Lung microvascular endothelial cell (primary cell): Measurements from ENCODE around the gene TDRD10. TPM values are rescaled to one million over a fixed set of nuclear protein-coding genes. Genes with fewer than 3 reads are reported as not detected.
"Not testable (repeated sequence)": the region's sequence is repeated elsewhere in the genome, so short reads cannot be mapped to it uniquely, and the experiment has no call there.

Source experiments
- DNase-seq, 2 donors: peaks; one replicate each; pipeline versions ENCODE4 v3.0.0 to v3.0.0-alpha.2; 2010; ENCODE audit warnings: low read depth in 2 of 2
- total RNA-seq: library from RNA; depleted of rRNA; stranded (reverse); fragments of >200 nt; gene quantifications from 2 replicates; pipeline ENCODE4 v1.2.1, GENCODE V29; 2014

The TDRD10 gene
- total RNA-seq, 1 donor from 2014 or later: 5.0 TPM

GRCh38 chr1:154514066-154514553 lies 12.1 kb downstream of the TDRD10 start:
- no peak for DNase-seq

- DNase-seq: no peak
These were observed 15.6 kb downstream of the TDRD10 start for GRCh38 chr1:154517661-154518060.

GRCh38 chr1:154519591-154519991 lies 17.6 kb downstream of the TDRD10 start:
- no peak for DNase-seq

GRCh38 chr1:154520333-154520732 lies 18.3 kb downstream of the TDRD10 start:
- DNase-seq: peak; percentile 65 to 88

GRCh38 chr1:154521695-154522094 lies 19.7 kb downstream of the TDRD10 start:
- peak in 1 of 2 donors; percentile 66 for DNase-seq

GRCh38 chr1:154524881-154525280 lies 22.9 kb downstream of the TDRD10 start:
- peak; percentile 21 to 94 for DNase-seq

GRCh38 chr1:154527192-154527591 lies 25.2 kb downstream of the TDRD10 start:
- DNase-seq: no peak

- no peak for DNase-seq
These were observed 27.3 kb downstream of the TDRD10 start for GRCh38 chr1:154529308-154529707.

- DNase-seq: not testable (repeated sequence)
These were observed 29.9 kb downstream of the TDRD10 start for GRCh38 chr1:154531950-154532349.

GRCh38 chr1:154533952-154534844 lies 32.2 kb downstream of the TDRD10 start:
- peak; percentile 17 to 75 for DNase-seq

GRCh38 chr1:154536570-154536969 lies 34.6 kb downstream of the TDRD10 start:
- DNase-seq: no peak

- DNase-seq: no peak
These were observed 37.8 kb downstream of the TDRD10 start for GRCh38 chr1:154539486-154540483.

GRCh38 chr1:154541231-154541630 lies 39.2 kb downstream of the TDRD10 start:
- DNase-seq: no peak

- peak; percentile 74 to 77 for DNase-seq
These were observed 44.4 kb downstream of the TDRD10 start for GRCh38 chr1:154546264-154547063.

- DNase-seq: no peak
These were observed 45.2 kb downstream of the TDRD10 start for GRCh38 chr1:154547105-154547732.

- DNase-seq: peak in 1 of 2 donors; percentile 82
These were observed 46.0 kb downstream of the TDRD10 start for GRCh38 chr1:154548028-154548427.

- DNase-seq: no peak
These were observed 47.3 kb downstream of the TDRD10 start for GRCh38 chr1:154549202-154549770.

GRCh38 chr1:154550070-154550469 lies 48.1 kb downstream of the TDRD10 start:
- DNase-seq: no peak

GRCh38 chr1:154550657-154551056 lies 48.6 kb downstream of the TDRD10 start:
- no peak for DNase-seq

- DNase-seq: no peak
These were observed 49.5 kb downstream of the TDRD10 start for GRCh38 chr1:154551474-154551873.
